ENCODE measurements around the gene SPAG16. TPM values are rescaled to one million over a fixed set of nuclear protein-coding genes. Genes with fewer than 3 reads are reported as not detected.

SPAG16 gene
- total RNA-seq, 1 experiment from 2014 or later: 30.0 TPM

DNA sequence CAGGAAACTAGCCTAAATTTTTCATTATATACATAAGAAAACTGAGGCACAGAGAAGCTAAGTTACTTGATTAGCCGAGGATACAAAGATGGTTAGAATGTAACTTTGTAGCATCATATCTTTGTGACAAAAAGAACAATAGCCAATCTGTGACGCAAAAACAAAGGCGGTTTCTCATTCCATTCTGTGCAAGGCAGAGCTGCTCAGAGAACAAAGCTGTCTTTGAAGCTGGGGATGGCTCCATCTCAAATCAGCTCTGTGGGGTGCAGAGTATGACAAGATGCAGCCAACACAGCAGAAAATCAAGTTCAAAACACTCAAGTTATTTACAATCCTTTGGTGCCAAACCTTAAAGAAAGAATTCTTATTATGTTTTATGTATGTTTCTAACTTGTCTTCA, 1044.7 kb downstream of the SPAG16 start:
- H4K20me1 ChIP-seq (ENCODE audit: insufficient read depth): no peaks in the 10 kb centered on the region
- CTCF ChIA-PET: no interaction called here
- no peaks in the 10 kb centered on the region for H3K4me1 ChIP-seq (replicated peaks; ENCODE audit: insufficient read depth)
- POLR2A ChIA-PET (ENCODE audit: unreplicated experiment): no interaction called here
- no TSS peak for BruUV-seq (replicated peaks)
- H3K4me3 ChIP-seq: no peak overlapping the region
- H3K27me3 ChIP-seq (ENCODE audit: insufficient read depth, low read depth): no peaks in the 10 kb centered on the region
- H3F3A ChIP-seq (ENCODE audit: insufficient read depth, low read depth): no peaks in the 10 kb centered on the region
- intact Hi-C loops (cut with micrococcal nuclease; ENCODE audit: unreplicated experiment): no loop called here
- no peaks in the 10 kb centered on the region for H3K79me2 ChIP-seq (ENCODE audit: low read depth)
- H3K4me2 ChIP-seq: no peak overlapping the region
- DNase-seq: no peak
- H3K36me3 ChIP-seq (ENCODE audit: low read depth): no peaks in the 10 kb centered on the region
- H3K9me3 ChIP-seq (ENCODE audit: insufficient read depth, low read depth): no peaks in the 10 kb centered on the region
- H3K27ac ChIP-seq: no peak overlapping the region
- TF ChIP-seq EZH2 (IDR thresholded peaks at IDR 0.05; ENCODE audit: low read depth) (no peak), CTCF (conservative IDR thresholded peaks at IDR 0.05) (no peak)
- no peaks in the 10 kb centered on the region for H3K9me2 ChIP-seq (ENCODE audit: insufficient read depth)
- no peak overlapping the region for H2AFZ ChIP-seq

- H3K9me3 ChIP-seq (ENCODE audit: insufficient read depth, low read depth): no peaks in the 10 kb centered on the region
- no peak for DNase-seq
- ChIA-PET CTCF (no interaction called here), POLR2A (ENCODE audit: unreplicated experiment) (interaction anchor here (0.6 kb wide), 1 partner anchor 683 kb away, joined by 22 read pairs; no protein-coding TSS in a partner anchor)
- no peak overlapping the region for H3K4me3 ChIP-seq
- intact Hi-C loops (cut with micrococcal nuclease; ENCODE audit: unreplicated experiment): no loop called here
- H3K27me3 ChIP-seq (ENCODE audit: insufficient read depth, low read depth): no peaks in the 10 kb centered on the region
- no peak overlapping the region for H3K4me2 ChIP-seq
- no peak overlapping the region for H2AFZ ChIP-seq
- no peaks in the 10 kb centered on the region for H3K36me3 ChIP-seq (ENCODE audit: low read depth)
- no peaks in the 10 kb centered on the region for H3K4me1 ChIP-seq (replicated peaks; ENCODE audit: insufficient read depth)
- no peaks in the 10 kb centered on the region for H3K9me2 ChIP-seq (ENCODE audit: insufficient read depth)
- H3K27ac ChIP-seq: no peak overlapping the region
- no peaks in the 10 kb centered on the region for H3F3A ChIP-seq (ENCODE audit: insufficient read depth, low read depth)
- TF ChIP-seq EZH2 (IDR thresholded peaks at IDR 0.05; ENCODE audit: low read depth): no peak
- no peak for TF ChIP-seq CTCF (conservative IDR thresholded peaks at IDR 0.05)
- BruUV-seq (replicated peaks): no TSS peak
- no peaks in the 10 kb centered on the region for H3K79me2 ChIP-seq (ENCODE audit: low read depth)
- H4K20me1 ChIP-seq (ENCODE audit: insufficient read depth): no peaks in the 10 kb centered on the region
These were observed 1057.4 kb downstream of the SPAG16 start for GRCh38 chr2:214341646-214342045.

DNA sequence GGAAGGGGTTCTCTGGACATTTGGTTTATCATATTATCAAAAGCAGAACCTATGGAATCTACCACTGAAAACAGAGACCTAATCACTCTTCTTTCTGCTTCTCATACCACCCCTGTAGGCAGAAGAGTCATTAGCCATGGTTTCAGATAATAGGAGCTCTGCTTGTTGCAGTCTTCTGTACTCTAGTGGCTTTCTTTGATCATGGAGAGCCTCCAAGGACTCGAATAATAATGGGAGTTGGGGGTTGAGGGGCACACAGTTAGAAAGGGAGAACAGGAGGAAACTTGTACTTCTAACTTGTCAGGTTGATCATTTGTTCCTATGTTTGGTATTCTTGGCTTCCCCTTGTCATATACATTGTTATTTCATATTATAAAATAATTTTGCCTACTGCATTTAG, 1074.2 kb downstream of the SPAG16 start:
- Histone ChIP-seq H3K36me3 (ENCODE audit: low read depth) (no peaks in the 10 kb centered on the region), H4K20me1 (ENCODE audit: insufficient read depth) (no peaks in the 10 kb centered on the region), H3K4me2 (no peak overlapping the region), H3K27ac (no peak overlapping the region), H2AFZ (no peak overlapping the region), H3K79me2 (ENCODE audit: low read depth) (no peaks in the 10 kb centered on the region), H3K4me3 (no peak overlapping the region), H3K9me2 (ENCODE audit: insufficient read depth) (no peaks in the 10 kb centered on the region), H3F3A (ENCODE audit: insufficient read depth, low read depth) (no peaks in the 10 kb centered on the region), H3K27me3 (ENCODE audit: insufficient read depth, low read depth) (no peaks in the 10 kb centered on the region), H3K9me3 (ENCODE audit: insufficient read depth, low read depth) (no peaks in the 10 kb centered on the region), H3K4me1 (replicated peaks; ENCODE audit: insufficient read depth) (no peaks in the 10 kb centered on the region)
- DNase-seq: no peak
- TF ChIP-seq CTCF (conservative IDR thresholded peaks at IDR 0.05) (no peak), EZH2 (IDR thresholded peaks at IDR 0.05; ENCODE audit: low read depth) (no peak)
- no TSS peak for BruUV-seq (replicated peaks)
- intact Hi-C loops (cut with micrococcal nuclease; ENCODE audit: unreplicated experiment): no loop called here
- CTCF ChIA-PET: no interaction called here
- POLR2A ChIA-PET (ENCODE audit: unreplicated experiment): no interaction called here

All from PC-9 (cell line).